CD4-positive, alpha-beta T cell (primary cell): ENCODE data around the gene TARDBP. TPM values are rescaled to one million over a fixed set of nuclear protein-coding genes. Genes with fewer than 3 reads are reported as not detected.
"Not testable (repeated sequence)": the region's sequence is repeated elsewhere in the genome, so short reads cannot be mapped to it uniquely, and the experiment has no call there.

Source experiments
- ATAC-seq: fragments of 200-7000 bp; cut with Tn5 transposase; one replicate; pipeline ENCODE4 v1.10.0; 2022; ENCODE audit warnings: mild to moderate bottlenecking; ENCODE audit not compliant: poor library complexity
- CTCF ChIA-PET: fragments of 350-600 bp; sonication (Branson Sonifier 250); formaldehyde crosslinking; loops from one replicate; lab custom pipeline; 2021; ENCODE audit warnings: antibody characterized with exemption, inconsistent platforms; lab: Charles Lee
- POLR2A ChIA-PET: fragments of 350-600 bp; sonication (Branson Sonifier 250); formaldehyde crosslinking; loops from one replicate; lab custom pipeline; 2021; ENCODE audit warnings: antibody characterized with exemption, inconsistent platforms; lab: Charles Lee
- DNase-seq, 14 experiments: peaks; one replicate each; pipeline ENCODE4 v3.0.0-alpha.2; 2013 to 2020; ENCODE audit warnings: mixed read lengths in 2 of 14
- H3K27ac ChIP-seq, 2 donors: one replicate each; pipeline versions ENCODE4 v1.5.1 to v1.7.0; 2013; ENCODE audit warnings: low read length in 2 of 2, low read depth in 1 of 2, mild to moderate bottlenecking in 1 of 2
- H3K27me3 ChIP-seq, 2 experiments: 1 replicate in 1 of 2; 2 replicates in 1 of 2; pipeline versions ENCODE4 v1.6.1 to v1.7.0; 2013; ENCODE audit warnings: low read length in 2 of 2, control low read depth in 1 of 2, mild to moderate bottlenecking in 1 of 2, moderate library complexity in 1 of 2; ENCODE audit not compliant: insufficient read depth in 2 of 2, control insufficient read depth in 1 of 2
- H3K36me3 ChIP-seq: one replicate; pipeline ENCODE4 v1.6.1; 2013; ENCODE audit warnings: low read length, control low read depth; ENCODE audit not compliant: insufficient read depth
- H3K4me1 ChIP-seq: one replicate; pipeline ENCODE4 v1.6.1; 2013; ENCODE audit warnings: low read length, control low read depth; ENCODE audit not compliant: insufficient read depth
- H3K4me3 ChIP-seq: one replicate; pipeline ENCODE4 v1.5.1; 2013; ENCODE audit warnings: mild to moderate bottlenecking, low read length, moderate library complexity
- H3K9me3 ChIP-seq, 2 experiments: 1 replicate in 1 of 2; 2 replicates in 1 of 2; pipeline versions ENCODE4 v1.6.1 to v1.7.0; 2013; ENCODE audit warnings: low read length in 2 of 2, mild to moderate bottlenecking in 2 of 2, control low read depth in 1 of 2, moderate library complexity in 1 of 2; ENCODE audit not compliant: control insufficient read depth in 1 of 2, insufficient read depth in 1 of 2
- H3K27ac Mint-ChIP-seq: one replicate; pipeline ENCODE4 v1.8.0; 2020; ENCODE audit warnings: mixed read lengths
- H3K27me3 Mint-ChIP-seq: one replicate; pipeline ENCODE4 v1.8.0; 2021; ENCODE audit warnings: mixed read lengths
- H3K36me3 Mint-ChIP-seq: one replicate; pipeline ENCODE4 v1.8.0; 2021; ENCODE audit warnings: low read depth, mixed read lengths
- H3K4me1 Mint-ChIP-seq: one replicate; pipeline ENCODE4 v1.8.0; 2021; ENCODE audit warnings: low read depth, mixed read lengths
- H3K4me3 Mint-ChIP-seq: one replicate; pipeline ENCODE4 v1.8.0; 2020; ENCODE audit warnings: mild to moderate bottlenecking, mixed read lengths
- H3K9me3 Mint-ChIP-seq: one replicate; pipeline ENCODE4 v1.8.0; 2020; ENCODE audit warnings: mixed read lengths
- intact Hi-C, 2 experiments: fragments of 100-400 bp; cut with DNase I in 1 of 2; cut with micrococcal nuclease in 1 of 2; formaldehyde crosslinking; loops; one replicate each; pipeline versions ENCODE4 v1.15.1 to v1.9.0; 2023 to 2025; cut with DNase I, micrococcal nuclease
- total RNA-seq, 174 experiments: library from RNA in 2 of 174; stranded (reverse) in 2 of 174; gene quantifications; one replicate each; pipeline ENCODE4 v1.2.3 and lab custom pipeline; 2021 to 2026
- TF ChIP-seq, protein P1 (sequence below): fragments of 200-600 bp; IDR thresholded peaks from one replicate; pipeline ENCODE4 v1.8.0; 2022; ENCODE audit warnings: antibody characterized with exemption, mild to moderate bottlenecking

Gene TARDBP
- total RNA-seq, 2 experiments from 2014 or later, result 141 to 149 TPM

DNA sequence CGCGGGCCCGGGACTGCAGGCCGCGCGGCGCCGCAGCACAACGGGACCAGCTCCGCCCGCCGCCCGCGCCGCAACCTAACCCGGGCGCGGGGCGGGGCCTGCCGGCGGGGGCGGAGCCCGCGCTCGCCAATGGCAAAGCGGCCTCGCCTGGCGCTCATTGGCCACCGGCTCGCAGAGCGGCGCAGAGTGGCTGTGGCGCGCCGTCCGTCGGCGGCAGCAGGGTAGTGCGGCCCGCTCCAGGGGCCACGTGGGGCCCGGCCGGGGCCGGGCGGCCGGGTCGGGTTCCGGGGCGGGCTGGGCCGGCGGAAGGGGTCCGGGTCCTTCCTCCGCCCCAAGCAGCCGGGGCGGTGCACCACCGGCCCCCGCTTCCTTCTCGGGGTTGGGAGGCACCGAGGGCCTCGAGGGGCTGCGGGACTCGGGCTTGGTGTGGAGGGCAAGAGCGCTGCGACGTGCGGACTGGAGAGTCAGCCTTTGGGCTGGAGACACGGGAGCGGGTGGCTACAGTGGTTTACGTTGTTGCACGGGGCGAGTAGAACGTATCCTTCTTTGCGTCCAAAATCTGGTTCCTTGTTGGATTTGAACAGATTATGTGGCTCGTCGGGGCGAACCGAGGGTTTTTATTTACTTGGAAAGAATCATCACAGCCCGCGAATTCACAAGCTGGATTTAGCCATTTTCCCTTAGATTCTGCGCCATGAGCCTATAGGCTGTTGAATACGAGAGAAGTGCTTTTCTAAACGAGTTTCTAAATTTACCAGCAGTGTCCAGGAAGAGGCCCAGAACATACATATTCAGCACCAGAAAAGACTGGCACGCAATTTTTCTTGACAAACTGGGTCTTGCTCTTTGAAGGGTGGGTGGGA, 47.7 kb downstream of the TARDBP start, which contains the start of gene SRM:
Gene SRM (minus strand): TSS at position 51 of the 863 bp plus-strand sequence. CDS start 75 bp downstream, outside the sequence.
- no peaks in the 10 kb centered on the region for H3K9me3 Mint-ChIP-seq
- no peaks in the 10 kb centered on the region for H3K27me3 Mint-ChIP-seq

DNA sequence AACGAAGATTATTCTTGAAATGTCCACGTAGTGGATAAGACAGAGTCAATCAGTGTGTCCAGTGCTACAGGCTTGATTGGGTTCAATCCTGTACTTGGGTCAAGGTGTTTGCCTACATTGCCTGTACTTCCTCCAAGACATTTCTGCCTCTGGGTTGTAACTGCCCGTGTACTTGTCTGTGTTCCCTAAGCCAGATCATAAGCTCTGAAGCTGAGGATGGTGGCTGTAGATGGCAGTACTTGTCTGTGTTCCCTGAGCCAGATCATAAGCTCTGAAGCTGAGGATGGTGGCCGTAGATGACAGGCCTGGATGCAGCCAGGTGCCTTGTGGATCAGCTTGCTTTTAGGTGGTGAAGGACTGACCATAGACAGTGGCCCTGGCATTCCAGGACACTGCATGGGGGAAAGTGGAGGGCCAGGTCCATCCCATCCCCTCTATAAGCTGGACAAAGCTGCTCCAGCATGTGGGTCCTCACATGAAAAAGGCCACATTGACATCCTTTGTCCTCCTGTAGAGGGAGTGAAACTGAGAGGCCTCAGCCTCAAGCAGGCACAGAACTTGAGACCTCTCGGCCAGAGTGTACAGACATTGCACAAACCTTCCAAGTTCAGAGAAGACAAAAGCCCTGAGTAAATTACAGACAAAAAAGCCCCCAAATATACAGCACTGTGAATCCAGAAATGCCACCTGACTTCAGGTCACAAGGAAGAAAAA, 49.4 kb downstream of the TARDBP start:
- peak overlapping the region; percentile 96 for H3K4me3 Mint-ChIP-seq
- H3K36me3 Mint-ChIP-seq, result peaks cover 64% of the 10 kb centered on the region
- TF ChIP-seq, protein P1, sequence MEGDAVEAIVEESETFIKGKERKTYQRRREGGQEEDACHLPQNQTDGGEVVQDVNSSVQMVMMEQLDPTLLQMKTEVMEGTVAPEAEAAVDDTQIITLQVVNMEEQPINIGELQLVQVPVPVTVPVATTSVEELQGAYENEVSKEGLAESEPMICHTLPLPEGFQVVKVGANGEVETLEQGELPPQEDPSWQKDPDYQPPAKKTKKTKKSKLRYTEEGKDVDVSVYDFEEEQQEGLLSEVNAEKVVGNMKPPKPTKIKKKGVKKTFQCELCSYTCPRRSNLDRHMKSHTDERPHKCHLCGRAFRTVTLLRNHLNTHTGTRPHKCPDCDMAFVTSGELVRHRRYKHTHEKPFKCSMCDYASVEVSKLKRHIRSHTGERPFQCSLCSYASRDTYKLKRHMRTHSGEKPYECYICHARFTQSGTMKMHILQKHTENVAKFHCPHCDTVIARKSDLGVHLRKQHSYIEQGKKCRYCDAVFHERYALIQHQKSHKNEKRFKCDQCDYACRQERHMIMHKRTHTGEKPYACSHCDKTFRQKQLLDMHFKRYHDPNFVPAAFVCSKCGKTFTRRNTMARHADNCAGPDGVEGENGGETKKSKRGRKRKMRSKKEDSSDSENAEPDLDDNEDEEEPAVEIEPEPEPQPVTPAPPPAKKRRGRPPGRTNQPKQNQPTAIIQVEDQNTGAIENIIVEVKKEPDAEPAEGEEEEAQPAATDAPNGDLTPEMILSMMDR, result no peak
- DNase-seq, result no peak
- H3K27me3 Mint-ChIP-seq, result no peaks in the 10 kb centered on the region
- H3K27me3 ChIP-seq, result no peaks in the 10 kb centered on the region
- peak overlapping the region; percentile 71 for H3K27ac Mint-ChIP-seq
- peaks cover 39% of the 10 kb centered on the region for H3K4me1 Mint-ChIP-seq
- no peak for ATAC-seq
- H3K36me3 ChIP-seq, result peaks cover 30% of the 10 kb centered on the region
- H3K4me1 ChIP-seq, result peaks cover 32% of the 10 kb centered on the region
- intact Hi-C loops, result loop anchor here in 1 of 2 experiments (2.0 kb wide), 1 partner anchor 49 kb away; the partner anchor contains the start of gene TARDBP
- ChIA-PET POLR2A (interaction anchor here (3.2 kb wide), 1 partner anchor 49 kb away, joined by 14 read pairs; the partner anchor contains the start of gene TARDBP), CTCF (interaction anchor here (0.6 to 7.0 kb wide), 3 partner anchors 14 to 37 kb away, joined by 3 to 53 read pairs (median 4); no protein-coding TSS in a partner anchor)
- no peaks in the 10 kb centered on the region for H3K9me3 ChIP-seq
- no peaks in the 10 kb centered on the region for H3K9me3 Mint-ChIP-seq
- H3K27ac ChIP-seq, result peak overlapping the region in 1 of 2 donors; percentile 5
- H3K4me3 ChIP-seq, result no peak overlapping the region

More for the DNA sequence above, 47.7 kb downstream of the TARDBP start, which contains the start of gene SRM:
- POLR2A ChIA-PET, result interaction anchor here (0.8 to 3.2 kb wide), 13 partner anchors 10 to 848 kb away, joined by 3 to 31 read pairs (median 6); partner anchors contain the start of genes EXOSC10, MTOR and TARDBP
- peaks cover 39% of the 10 kb centered on the region for H3K4me1 Mint-ChIP-seq
- Histone ChIP-seq H3K27ac (peak within 1 kb of the TSS; percentile 25 to 57), H3K4me1 (peaks cover 32% of the 10 kb centered on the region), H3K27me3 (no peaks in the 10 kb centered on the region), H3K9me3 (no peaks in the 10 kb centered on the region), H3K4me3 (peak within 1 kb of the TSS; percentile 76), H3K36me3 (peaks cover 23% of the 10 kb centered on the region)
- peaks cover 52% of the 10 kb centered on the region for H3K36me3 Mint-ChIP-seq
- DNase-seq, result peak; percentile 76 to 96 (median 89)
- intact Hi-C loops, result loop anchor here (1.0 to 5.0 kb wide), 4 partner anchors 23 to 212 kb away; partner anchors contain the start of genes EXOSC10 (in 1 of the 2), TARDBP (in 1 of the 2) and UBIAD1 (in 1 of the 2)
- peak within 1 kb of the TSS; percentile 77 for H3K27ac Mint-ChIP-seq
- peak; percentile 96 for ATAC-seq
- H3K4me3 Mint-ChIP-seq, result peak within 1 kb of the TSS; percentile 96
- CTCF ChIA-PET, result interaction anchor here (1.3 to 7.0 kb wide), 2 partner anchors 12 to 22 kb away, joined by 4 to 53 read pairs; no protein-coding TSS in a partner anchor
- TF ChIP-seq, protein P1, result no peak

DNA sequence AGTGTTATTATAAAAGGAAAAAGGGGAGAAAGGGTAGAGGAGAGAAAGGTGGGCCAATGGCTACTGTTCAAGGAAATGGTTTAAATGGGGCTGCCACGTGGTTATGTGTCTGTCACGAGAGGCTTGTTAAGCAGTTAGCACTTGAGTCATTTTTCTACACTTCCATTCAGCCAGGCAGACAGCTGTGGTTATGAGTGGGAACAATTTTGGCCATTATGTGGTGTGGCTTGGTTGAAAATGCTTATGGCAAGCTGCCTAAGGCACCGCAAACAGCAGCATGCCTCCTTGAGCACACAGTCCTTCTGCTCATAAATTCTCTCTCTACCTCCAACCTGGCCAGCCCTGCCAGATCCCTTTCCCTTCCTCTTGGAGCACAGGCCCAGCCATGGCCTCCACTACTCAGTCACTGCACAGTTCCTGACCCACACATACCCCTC, 50.5 kb downstream of the TARDBP start:
- intact Hi-C loops, result no loop called here
- TF ChIP-seq, protein P1, result no peak
- H3K36me3 Mint-ChIP-seq, result peaks cover 65% of the 10 kb centered on the region
- no peaks in the 10 kb centered on the region for H3K9me3 Mint-ChIP-seq
- peaks cover 39% of the 10 kb centered on the region for H3K4me1 Mint-ChIP-seq
- no peaks in the 10 kb centered on the region for H3K27me3 Mint-ChIP-seq
- Histone ChIP-seq H3K27ac (no peak overlapping the region), H3K27me3 (no peaks in the 10 kb centered on the region), H3K36me3 (peaks cover 32% of the 10 kb centered on the region), H3K9me3 (no peaks in the 10 kb centered on the region), H3K4me3 (no peak overlapping the region), H3K4me1 (peaks cover 30% of the 10 kb centered on the region)
- peak overlapping the region; percentile 61 for H3K27ac Mint-ChIP-seq
- peak overlapping the region; percentile 79 for H3K4me3 Mint-ChIP-seq
- POLR2A ChIA-PET, result interaction anchor here (1.2 kb wide), 1 partner anchor 37 kb away, joined by 3 read pairs; the partner anchor contains the start of gene EXOSC10
- CTCF ChIA-PET, result interaction anchor here (7.0 kb wide), 1 partner anchor 25 kb away, joined by 53 read pairs; no protein-coding TSS in a partner anchor
- no peak for ATAC-seq
- DNase-seq, result peak in 1 of 14 experiments; percentile 27

DNA sequence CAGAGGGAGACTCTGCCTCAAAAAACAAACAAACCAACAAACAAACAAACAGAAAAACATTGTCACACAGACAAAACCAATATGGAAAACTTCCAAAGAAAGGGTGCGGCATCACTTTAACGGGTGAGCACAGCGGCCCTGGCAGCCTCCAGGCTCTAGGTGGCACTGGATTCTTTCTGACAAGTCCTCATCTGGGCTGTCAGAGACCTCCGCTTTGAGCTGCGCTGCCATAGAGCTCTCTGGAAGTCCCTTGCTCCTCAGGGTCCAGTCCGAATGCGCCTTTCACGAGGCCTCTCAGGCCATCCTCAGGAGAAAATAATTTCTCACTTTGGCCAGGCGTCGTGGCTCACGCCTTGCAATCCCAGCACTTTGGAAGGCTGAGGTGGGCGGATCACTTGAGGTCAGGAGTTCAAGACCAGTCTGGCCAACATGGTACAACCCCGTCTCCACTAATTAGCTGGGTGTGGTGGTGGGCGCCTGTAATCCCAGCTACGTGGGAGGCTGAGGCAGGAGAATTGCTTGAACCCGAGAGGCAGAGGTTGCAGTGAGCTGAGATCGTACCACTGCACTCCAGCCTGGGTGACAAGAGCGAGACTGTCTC, 51.6 kb downstream of the TARDBP start:
- H3K4me3 Mint-ChIP-seq, intact Hi-C loops, H3K27ac Mint-ChIP-seq, H3K9me3 Mint-ChIP-seq, H3K9me3 ChIP-seq, H3K27me3 ChIP-seq, H3K4me3 ChIP-seq, ATAC-seq, H3K27me3 Mint-ChIP-seq, H3K27ac ChIP-seq, DNase-seq: not testable (repeated sequence)
- Histone ChIP-seq H3K4me1 (peaks cover 22% of the 10 kb centered on the region), H3K36me3 (peaks cover 39% of the 10 kb centered on the region)
- H3K36me3 Mint-ChIP-seq, result peaks cover 69% of the 10 kb centered on the region
- ChIA-PET POLR2A (interaction anchor here (1.2 kb wide), 1 partner anchor 36 kb away, joined by 3 read pairs; the partner anchor contains the start of gene EXOSC10), CTCF (interaction anchor here (0.6 kb wide), 1 partner anchor 31 kb away, joined by 5 read pairs; no protein-coding TSS in a partner anchor)
- peaks cover 33% of the 10 kb centered on the region for H3K4me1 Mint-ChIP-seq
